HG02759 (cell line): ENCODE measurements around the gene ECI1.

Experiments used
- ATAC-seq: cut with Tn5 transposase; IDR thresholded peaks from one replicate; pipeline ENCODE4 v1.9.1; 2021; ENCODE audit warnings: mild to moderate bottlenecking, moderate library complexity; ENCODE audit not compliant: unreplicated experiment

The ECI1 gene

DNA sequence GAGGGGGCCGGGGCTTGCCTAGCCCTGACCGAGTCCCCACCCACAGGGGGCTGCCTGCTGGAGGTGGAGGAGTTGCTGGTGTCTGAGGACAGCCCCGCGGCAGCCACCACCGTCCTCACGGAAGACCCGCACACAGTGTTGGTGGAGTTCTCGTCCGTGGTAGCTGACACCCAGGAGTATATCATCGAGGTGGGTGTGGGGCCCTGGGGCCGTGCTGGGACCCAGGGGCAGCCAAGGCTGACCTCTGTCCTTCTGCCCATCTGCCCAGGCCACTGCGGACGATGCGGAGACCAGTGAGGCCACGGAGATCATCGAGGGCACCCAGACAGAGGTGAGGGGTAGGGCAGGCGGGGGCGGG lies 16.6 kb downstream of the ECI1 start:
- no peak for ATAC-seq

- no peak for ATAC-seq
These were observed 17.2 kb downstream of the ECI1 start for GRCh38 chr16:2233872-2234812.

DNA sequence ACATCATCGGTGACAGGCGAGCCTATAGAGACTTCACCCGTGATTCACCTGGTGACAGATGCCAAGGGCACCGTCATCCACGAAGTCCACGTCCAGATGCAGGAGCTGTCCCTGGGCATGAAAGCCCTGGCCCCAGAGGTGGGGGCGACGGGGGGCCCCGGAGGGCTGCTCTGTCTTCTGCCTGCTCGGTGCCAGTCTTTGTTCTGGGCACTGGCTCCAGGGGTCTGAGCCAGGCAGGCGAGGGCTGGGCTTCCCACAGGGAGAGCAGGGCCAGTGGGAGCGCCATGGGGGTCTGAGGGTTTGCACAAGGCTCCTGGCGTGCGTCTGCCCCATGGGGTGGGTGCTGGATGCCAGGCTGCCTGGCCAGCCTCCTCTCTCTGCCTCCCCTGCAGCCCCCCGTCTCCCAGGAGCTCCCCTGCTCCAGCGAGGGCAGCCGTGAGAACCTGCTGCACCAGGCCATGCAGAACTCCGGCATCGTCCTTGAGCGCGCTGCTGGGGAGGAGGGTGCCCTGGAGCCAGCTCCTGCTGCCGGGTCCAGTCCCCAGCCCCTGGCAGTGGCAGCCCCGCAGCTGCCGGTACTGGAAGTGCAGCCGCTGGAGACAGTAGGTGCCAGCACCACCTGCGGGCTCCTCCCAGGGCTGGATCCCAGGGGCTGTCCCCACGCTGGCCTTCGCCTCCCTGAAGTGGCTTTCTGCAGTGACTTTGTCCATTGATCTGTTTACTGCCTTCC lies 18.2 kb downstream of the ECI1 start:
- no peak for ATAC-seq

- no peak for ATAC-seq
These were observed 19.0 kb downstream of the ECI1 start for GRCh38 chr16:2232094-2232990.

GRCh38 chr16:2231016-2231931 lies 20.1 kb downstream of the ECI1 start:
- no peak for ATAC-seq

DNA sequence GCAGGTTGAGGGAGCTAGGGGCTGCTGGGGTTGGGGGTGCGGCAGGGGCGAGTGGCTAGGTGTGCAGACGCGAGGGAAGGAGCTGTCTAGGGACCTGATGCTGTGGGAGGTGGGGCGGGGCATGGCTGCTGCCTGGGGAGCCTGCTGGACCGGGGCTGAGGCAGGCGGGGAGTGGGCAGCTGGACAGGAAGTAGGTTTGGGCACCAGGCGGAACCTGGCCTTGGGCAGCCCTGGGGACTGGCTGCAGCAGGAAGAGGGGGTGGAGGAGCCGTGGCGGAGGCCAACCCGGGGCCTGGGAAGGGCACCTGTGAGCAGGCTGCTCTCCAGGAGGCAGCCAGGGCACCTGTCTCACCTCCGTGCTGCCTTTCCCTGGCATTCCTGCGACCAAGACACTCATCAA lies 21.0 kb downstream of the ECI1 start:
- no peak for ATAC-seq

GRCh38 chr16:2229632-2230250 lies 21.6 kb downstream of the ECI1 start:
- no peak for ATAC-seq

- ATAC-seq, result no peak
These were observed 22.3 kb downstream of the ECI1 start for GRCh38 chr16:2229091-2229490.

GRCh38 chr16:2228161-2228824 lies 23.1 kb downstream of the ECI1 start:
- no peak for ATAC-seq

- ATAC-seq, result no peak
These were observed 24.5 kb downstream of the ECI1 start for GRCh38 chr16:2226918-2227317.

DNA sequence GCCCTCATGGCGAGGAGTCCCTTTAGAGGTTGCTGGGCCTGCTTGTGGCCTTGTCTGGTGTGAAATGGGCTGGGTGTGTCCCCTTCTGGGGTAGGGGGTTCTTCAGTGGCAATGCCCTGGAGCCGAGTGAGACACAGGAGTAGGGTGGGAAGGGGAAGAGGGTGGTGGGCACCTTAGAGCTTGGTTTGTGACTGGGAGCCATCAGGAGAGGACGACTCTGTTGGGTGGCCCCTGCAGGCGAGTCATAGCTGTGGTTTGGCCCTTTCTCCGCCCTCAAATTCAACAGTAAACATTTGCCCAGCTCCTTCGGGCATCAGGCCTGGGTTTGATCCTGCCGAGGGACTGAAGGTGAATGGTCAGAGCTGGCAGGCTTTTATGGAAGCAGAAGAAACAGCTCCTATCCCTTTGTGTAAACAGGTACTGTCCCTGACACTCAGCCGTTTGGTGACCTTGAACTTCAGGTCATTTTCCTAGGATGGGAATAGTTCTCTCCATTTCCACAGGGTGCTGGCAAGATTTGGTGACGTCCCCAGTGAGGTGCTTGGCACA lies 25.1 kb downstream of the ECI1 start:
- ATAC-seq, result no peak

GRCh38 chr16:2223942-2224486 lies 27.4 kb downstream of the ECI1 start:
- ATAC-seq, result peak; percentile 24

DNA sequence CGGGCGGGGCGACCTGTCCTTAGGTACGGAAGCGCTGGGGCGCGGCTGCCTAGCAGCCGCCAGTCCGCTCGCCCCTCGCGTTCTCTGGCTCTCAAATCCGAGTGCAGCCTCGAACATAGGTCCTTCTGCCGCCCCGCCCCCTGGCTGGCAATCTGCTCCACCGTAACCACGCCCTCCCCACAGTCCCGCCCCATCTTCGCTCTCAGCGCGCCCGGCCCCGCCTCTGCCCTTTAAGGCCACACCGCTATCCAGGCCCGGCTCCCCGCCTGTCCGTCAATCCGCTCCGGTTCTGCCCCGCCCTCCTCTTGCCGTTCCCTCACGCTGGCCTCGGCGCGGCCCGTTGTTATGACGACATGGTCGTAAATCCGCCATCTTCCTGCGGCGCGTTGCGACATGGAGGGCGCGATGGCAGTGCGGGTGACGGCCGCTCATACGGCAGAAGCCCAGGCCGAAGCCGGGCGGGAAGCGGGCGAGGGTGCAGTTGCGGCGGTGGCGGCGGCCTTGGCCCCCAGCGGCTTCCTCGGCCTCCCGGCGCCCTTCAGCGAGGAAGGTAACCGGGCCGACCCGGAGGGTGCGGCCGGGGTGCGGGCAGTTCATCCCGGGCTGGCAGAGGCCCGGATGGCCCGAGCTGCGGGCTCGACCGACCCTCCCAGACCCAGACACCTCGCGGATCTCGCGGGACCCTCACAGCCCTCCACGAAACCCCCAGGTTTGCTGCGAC lies 28.0 kb downstream of the ECI1 start, which contains the start of gene E4F1:
Gene E4F1 (plus strand): TSS at position 371 of the 721 bp plus-strand sequence. CDS start 23 bp downstream, at position 394.
- peak; percentile 94 for ATAC-seq

- ATAC-seq, result no peak
These were observed 35.1 kb downstream of the ECI1 start for GRCh38 chr16:2216330-2216729.

- ATAC-seq, result peak; percentile 88
These were observed 36.7 kb downstream of the ECI1 start, which contains the start of gene PGP for GRCh38 chr16:2214719-2214968. TSS of gene PGP (minus strand) at chr16:2214840. CDS start at chr16:2214777, 63 bp downstream.

DNA sequence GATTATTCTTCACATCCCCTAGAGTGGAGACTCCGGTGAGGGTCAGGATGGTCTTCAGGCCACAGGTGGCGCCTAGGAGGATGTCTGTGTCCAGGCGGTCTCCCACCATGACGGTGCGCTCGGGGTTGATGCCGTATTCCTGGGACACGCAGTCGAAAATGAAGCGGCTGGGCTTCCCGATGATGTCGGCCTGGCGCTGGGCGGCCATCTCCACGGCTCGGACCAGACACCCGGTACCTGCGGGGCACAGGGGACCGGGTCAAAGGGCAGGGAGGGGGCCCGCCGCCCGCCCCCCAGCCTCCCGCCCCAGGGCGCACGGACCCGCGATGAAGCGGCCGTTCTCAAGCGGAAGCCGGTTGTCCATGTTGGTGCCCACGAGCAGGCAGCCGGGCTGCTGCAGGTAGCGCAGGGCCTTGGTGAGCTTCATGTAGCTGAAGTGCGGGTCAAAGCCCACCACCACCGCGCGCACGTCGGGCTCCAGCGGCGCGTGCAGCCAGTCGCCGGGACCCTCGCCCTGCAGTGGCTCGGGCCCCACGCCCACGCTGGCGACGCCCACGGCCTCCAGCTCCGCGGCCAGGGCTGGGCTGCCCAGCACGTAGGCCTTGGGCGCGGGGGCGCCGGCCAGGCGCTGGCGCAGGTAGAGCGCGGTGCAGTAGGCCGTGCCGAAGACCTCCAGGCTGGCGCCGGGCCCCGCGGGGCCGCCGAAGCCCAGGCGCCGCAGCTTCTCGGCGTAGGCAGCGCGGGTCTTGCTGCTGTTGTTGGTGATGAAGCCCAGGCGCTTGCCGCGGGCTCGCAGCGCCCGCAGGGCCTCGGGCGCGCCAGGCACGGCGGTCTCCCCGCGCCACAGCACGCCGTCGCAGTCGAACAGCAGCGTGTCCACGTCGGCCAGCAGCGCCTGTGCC lies 37.3 kb downstream of the ECI1 start:
- ATAC-seq, result peak; percentile 24
